HG03520 (cell line): Measurements from ENCODE around the gene MEGF11.
A peak's percentile ranks its signal among the peaks of the same experiment; 100 is the strongest.
"Not testable (repeated sequence)": the region's sequence is repeated elsewhere in the genome, so short reads cannot be mapped to it uniquely, and the experiment has no call there.

Source experiments
- ATAC-seq: cut with Tn5 transposase; IDR thresholded peaks from one replicate; pipeline ENCODE4 v1.9.1; 2021; ENCODE audit warnings: mild to moderate bottlenecking, moderate library complexity; ENCODE audit not compliant: unreplicated experiment

The MEGF11 gene

GRCh38 chr15:65872596-65872995, 381.0 kb downstream of the MEGF11 start:
- ATAC-seq, result not testable (repeated sequence)

- not testable (repeated sequence) for ATAC-seq
Measured at GRCh38 chr15:65871886-65872285, 381.7 kb downstream of the MEGF11 start.

- ATAC-seq, result no peak
Measured at GRCh38 chr15:65870889-65871533, 382.5 kb downstream of the MEGF11 start.

- no peak for ATAC-seq
Measured at GRCh38 chr15:65869954-65870871, 383.3 kb downstream of the MEGF11 start.

GRCh38 chr15:65869126-65869953, 384.2 kb downstream of the MEGF11 start, which contains the start of gene RAB11A:
Gene RAB11A (plus strand): TSS chr15:65869491. CDS start chr15:65869586, 95 bp downstream.
- peak; percentile 79 for ATAC-seq

- ATAC-seq, result no peak
Measured at GRCh38 chr15:65868546-65869125, 384.9 kb downstream of the MEGF11 start.

GRCh38 chr15:65867933-65868332, 385.6 kb downstream of the MEGF11 start:
- ATAC-seq, result not testable (repeated sequence)

- no peak for ATAC-seq
Measured at GRCh38 chr15:65867244-65867643, 386.3 kb downstream of the MEGF11 start.

- ATAC-seq, result no peak
Measured at GRCh38 chr15:65863106-65863505, 390.4 kb downstream of the MEGF11 start.

- ATAC-seq, result peak; percentile 48
Measured at GRCh38 chr15:65862682-65863081, 390.9 kb downstream of the MEGF11 start.

- no peak for ATAC-seq
Measured at GRCh38 chr15:65857718-65858402, 395.7 kb downstream of the MEGF11 start.

GRCh38 chr15:65856821-65857455, 396.6 kb downstream of the MEGF11 start:
- ATAC-seq, result no peak

GRCh38 chr15:65851981-65852380, 401.6 kb downstream of the MEGF11 start:
- no peak for ATAC-seq

GRCh38 chr15:65847989-65848388, 405.6 kb downstream of the MEGF11 start:
- ATAC-seq, result no peak

- no peak for ATAC-seq
Measured at GRCh38 chr15:65845826-65846519, 407.6 kb downstream of the MEGF11 start.
